Calu3 (cell line): ENCODE data around the gene PLEKHA8. TPM values are rescaled to one million over a fixed set of nuclear protein-coding genes. Genes with fewer than 3 reads are reported as not detected.
A peak's percentile ranks its signal among the peaks of the same experiment; 100 is the strongest.

Experiments
- BruUV-seq: library from RNA; stranded (reverse); fragments of 400-500 nt; replicated peaks from 2 replicates; lab custom pipeline; 2021; lab: Mats Ljungman, UMichigan
- CTCF ChIA-PET: fragments of 300-600 bp; sonication (Branson Sonifier 250); formaldehyde crosslinking; loops from one replicate; lab custom pipeline; 2022; ENCODE audit warnings: antibody characterized with exemption; lab: Charles Lee
- DNase-seq: peaks from one replicate; pipeline ENCODE4 v3.0.0; 2022
- H3K27ac Mint-ChIP-seq: one replicate; pipeline ENCODE4 v1.8.0; 2022; ENCODE audit warnings: mixed read lengths; ENCODE audit not compliant: unreplicated experiment
- H3K27me3 Mint-ChIP-seq: one replicate; pipeline ENCODE4 v1.8.0; 2022; ENCODE audit warnings: mixed read lengths; ENCODE audit not compliant: unreplicated experiment
- H3K36me3 Mint-ChIP-seq: one replicate; pipeline ENCODE4 v1.8.0; 2022; ENCODE audit warnings: mild to moderate bottlenecking, moderate library complexity, mixed read lengths; ENCODE audit not compliant: insufficient read depth, unreplicated experiment
- H3K4me1 Mint-ChIP-seq: one replicate; pipeline ENCODE4 v1.8.0; 2022; ENCODE audit warnings: mild to moderate bottlenecking, low read depth, mixed read lengths; ENCODE audit not compliant: unreplicated experiment
- H3K4me3 Mint-ChIP-seq: one replicate; pipeline ENCODE4 v1.8.0; 2022; ENCODE audit warnings: mild to moderate bottlenecking, low read depth, moderate library complexity, mixed read lengths; ENCODE audit not compliant: unreplicated experiment
- H3K9me3 Mint-ChIP-seq: one replicate; pipeline ENCODE4 v1.8.0; 2022; ENCODE audit warnings: low read depth, mixed read lengths; ENCODE audit not compliant: unreplicated experiment
- intact Hi-C: fragments of 100-400 bp; cut with micrococcal nuclease; formaldehyde crosslinking; loops from one replicate; pipeline ENCODE4 v1.10.0; 2022; ENCODE audit not compliant: unreplicated experiment
- total RNA-seq: library from RNA; stranded (reverse); gene quantifications from 2 replicates; pipeline ENCODE4 v1.2.3, GENCODE V29; 2022
- TF ChIP-seq, protein P1 (sequence below): fragments of 200-600 bp; IDR thresholded peaks from one replicate; pipeline ENCODE4 v1.8.0; 2022; ENCODE audit warnings: antibody characterized with exemption; ENCODE audit not compliant: unreplicated experiment

PLEKHA8 gene
- total RNA-seq, 1 experiment from 2014 or later, result 27.6 TPM

DNA sequence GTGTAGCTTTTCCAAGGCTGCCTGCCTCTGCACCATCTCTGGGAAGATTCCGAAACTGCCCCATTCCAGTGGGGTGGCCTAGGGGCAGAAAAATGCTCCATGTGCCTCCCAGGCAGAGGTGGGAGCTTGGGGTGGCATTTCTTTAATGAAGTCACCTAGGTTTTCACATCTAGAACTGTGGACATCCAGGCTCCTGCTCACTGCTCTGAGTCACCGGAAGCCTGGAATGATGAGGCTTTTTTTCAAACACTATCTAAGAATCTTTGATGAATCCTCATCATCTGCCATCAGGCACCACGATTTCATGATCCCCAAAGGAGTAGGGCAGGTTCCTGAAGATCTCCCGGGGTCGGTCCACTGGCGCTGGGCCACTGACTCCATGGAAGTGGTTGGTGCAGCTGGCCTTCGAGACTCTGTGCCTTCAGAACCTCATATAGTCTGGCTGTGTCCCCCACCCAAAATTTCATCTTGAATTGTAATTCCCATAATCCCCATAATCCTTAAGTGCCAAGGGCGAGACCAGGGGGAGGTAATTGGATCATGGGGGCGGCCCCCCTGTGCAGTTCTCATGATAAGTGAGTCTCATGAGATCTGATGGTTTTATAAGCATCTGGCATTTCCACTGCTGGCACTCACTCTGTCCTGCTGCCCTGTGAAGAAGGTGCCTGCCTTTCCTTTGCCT is 143.7 kb downstream of the PLEKHA8 start:
- TF ChIP-seq, protein P1, sequence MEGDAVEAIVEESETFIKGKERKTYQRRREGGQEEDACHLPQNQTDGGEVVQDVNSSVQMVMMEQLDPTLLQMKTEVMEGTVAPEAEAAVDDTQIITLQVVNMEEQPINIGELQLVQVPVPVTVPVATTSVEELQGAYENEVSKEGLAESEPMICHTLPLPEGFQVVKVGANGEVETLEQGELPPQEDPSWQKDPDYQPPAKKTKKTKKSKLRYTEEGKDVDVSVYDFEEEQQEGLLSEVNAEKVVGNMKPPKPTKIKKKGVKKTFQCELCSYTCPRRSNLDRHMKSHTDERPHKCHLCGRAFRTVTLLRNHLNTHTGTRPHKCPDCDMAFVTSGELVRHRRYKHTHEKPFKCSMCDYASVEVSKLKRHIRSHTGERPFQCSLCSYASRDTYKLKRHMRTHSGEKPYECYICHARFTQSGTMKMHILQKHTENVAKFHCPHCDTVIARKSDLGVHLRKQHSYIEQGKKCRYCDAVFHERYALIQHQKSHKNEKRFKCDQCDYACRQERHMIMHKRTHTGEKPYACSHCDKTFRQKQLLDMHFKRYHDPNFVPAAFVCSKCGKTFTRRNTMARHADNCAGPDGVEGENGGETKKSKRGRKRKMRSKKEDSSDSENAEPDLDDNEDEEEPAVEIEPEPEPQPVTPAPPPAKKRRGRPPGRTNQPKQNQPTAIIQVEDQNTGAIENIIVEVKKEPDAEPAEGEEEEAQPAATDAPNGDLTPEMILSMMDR, result no peak
- no TSS peak for BruUV-seq
- intact Hi-C loops, result no loop called here
- Mint-ChIP-seq H3K36me3 (no peaks in the 10 kb centered on the region), H3K9me3 (no peaks in the 10 kb centered on the region), H3K4me3 (no peak overlapping the region), H3K27ac (no peak overlapping the region), H3K27me3 (peaks cover 18% of the 10 kb centered on the region), H3K4me1 (peaks cover 8% of the 10 kb centered on the region)
- DNase-seq, result no peak
- CTCF ChIA-PET, result interaction anchor here (1.6 kb wide), 1 partner anchor 12 kb away, joined by 3 read pairs; no protein-coding TSS in a partner anchor

DNA sequence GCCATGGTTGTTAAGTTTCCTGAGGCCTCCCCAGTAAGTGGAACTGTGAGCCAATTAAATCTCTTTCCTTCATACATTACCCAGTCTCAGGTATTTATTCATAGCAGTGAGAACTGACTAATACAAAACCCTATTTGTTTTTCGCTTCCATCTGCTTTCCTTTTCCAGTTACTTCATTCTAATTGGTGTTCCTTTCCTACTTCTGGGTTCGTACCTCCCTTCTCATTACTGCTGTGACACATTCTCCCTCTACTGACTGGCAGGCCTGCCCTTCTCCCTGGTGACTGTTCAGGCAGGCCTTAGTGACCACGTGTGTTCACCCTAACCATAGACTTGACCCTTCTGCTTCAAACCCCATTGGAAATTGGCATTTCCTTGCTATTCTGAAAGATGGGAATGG is 144.2 kb downstream of the PLEKHA8 start:
- no peak for DNase-seq
- intact Hi-C loops, result no loop called here
- no TSS peak for BruUV-seq
- Mint-ChIP-seq H3K4me1 (peaks cover 8% of the 10 kb centered on the region), H3K9me3 (no peaks in the 10 kb centered on the region), H3K4me3 (no peak overlapping the region), H3K27ac (no peak overlapping the region), H3K36me3 (no peaks in the 10 kb centered on the region), H3K27me3 (peaks cover 17% of the 10 kb centered on the region)
- TF ChIP-seq, protein P1, result no peak
- CTCF ChIA-PET, result no interaction called here

DNA sequence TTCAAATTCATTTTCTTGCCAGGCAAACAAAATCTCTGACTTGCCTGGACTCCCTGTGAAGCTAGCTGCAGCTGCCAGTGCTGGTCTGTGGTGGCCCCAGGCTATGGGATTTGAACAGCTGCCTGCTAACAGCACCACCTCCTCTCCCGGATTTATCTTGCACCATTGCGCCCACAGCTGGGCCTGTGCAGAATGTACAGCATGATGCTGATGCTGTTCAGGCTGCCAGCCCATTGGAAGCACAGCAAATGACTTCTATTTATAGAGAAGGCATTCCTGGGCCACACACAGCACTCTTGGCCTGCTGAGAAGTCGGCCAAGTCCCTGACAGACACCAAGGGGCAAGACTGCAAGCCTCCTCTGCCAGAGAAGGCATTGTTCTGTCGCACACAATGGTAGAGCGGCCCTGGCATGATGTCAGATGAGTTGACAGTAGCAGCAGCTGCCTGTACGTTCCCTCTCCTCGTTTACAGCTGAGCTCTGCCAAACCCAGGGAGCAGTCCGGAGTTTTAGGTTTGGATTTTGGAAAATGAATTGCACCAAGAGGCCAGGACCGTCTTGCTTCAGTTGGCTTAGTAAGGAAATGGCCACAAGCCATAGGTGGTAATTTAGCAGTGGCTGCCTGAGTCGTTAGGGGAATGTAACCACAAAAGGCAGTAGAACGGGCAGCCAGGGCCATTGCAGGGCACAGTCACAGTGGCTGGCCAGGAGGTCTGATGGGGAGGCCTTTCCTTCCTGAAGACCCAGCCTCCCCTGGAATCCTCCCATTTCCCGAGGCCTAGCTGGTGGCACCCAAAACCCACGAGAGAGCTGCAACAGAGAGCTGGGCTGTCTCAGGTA is 145.1 kb downstream of the PLEKHA8 start:
- CTCF ChIA-PET, result interaction anchor here (1.1 kb wide), 1 partner anchor 9 kb away, joined by 3 read pairs; no protein-coding TSS in a partner anchor
- H3K27ac Mint-ChIP-seq, result no peak overlapping the region
- TF ChIP-seq, protein P1, result no peak
- intact Hi-C loops, result no loop called here
- DNase-seq, result peak; percentile 18
- H3K27me3 Mint-ChIP-seq, result peaks cover 8% of the 10 kb centered on the region
- H3K9me3 Mint-ChIP-seq, result no peaks in the 10 kb centered on the region
- no peak overlapping the region for H3K4me3 Mint-ChIP-seq
- H3K4me1 Mint-ChIP-seq, result peaks cover 8% of the 10 kb centered on the region
- BruUV-seq, result no TSS peak
- H3K36me3 Mint-ChIP-seq, result no peaks in the 10 kb centered on the region

DNA sequence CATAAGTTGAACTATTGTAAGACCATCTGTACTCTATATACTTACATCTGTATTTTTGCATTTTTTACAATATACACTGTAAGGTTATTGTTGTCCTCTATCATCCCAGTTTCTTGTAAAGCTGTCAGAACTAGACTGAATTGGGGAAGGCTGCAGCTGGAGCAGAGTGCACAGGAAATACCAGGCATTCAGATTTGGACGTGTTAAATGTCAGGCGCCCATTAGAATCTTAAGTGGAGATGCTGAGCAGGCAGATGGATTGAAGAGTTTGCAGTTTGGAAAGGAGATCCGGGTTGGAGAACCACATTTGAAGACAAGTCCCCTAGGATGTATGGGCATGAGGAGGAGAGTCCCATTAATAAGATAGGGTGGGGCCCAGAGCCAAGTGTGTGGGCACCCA is 147.0 kb downstream of the PLEKHA8 start:
- Mint-ChIP-seq H3K27me3 (no peaks in the 10 kb centered on the region), H3K4me1 (peaks cover 8% of the 10 kb centered on the region), H3K4me3 (no peak overlapping the region), H3K36me3 (no peaks in the 10 kb centered on the region), H3K9me3 (no peaks in the 10 kb centered on the region), H3K27ac (no peak overlapping the region)
- DNase-seq, result no peak
- TF ChIP-seq, protein P1, result no peak
- no TSS peak for BruUV-seq
- CTCF ChIA-PET, result no interaction called here
- intact Hi-C loops, result no loop called here
